ENCODE data around the gene FAM149A. TPM values are rescaled to one million over a fixed set of nuclear protein-coding genes. Genes with fewer than 3 reads are reported as not detected.

Gene FAM149A
- total RNA-seq, 1 donor from 2014 or later: 13.6 TPM

GRCh38 chr4:186217733-186218293 lies 113.3 kb downstream of the FAM149A start:
- Mint-ChIP-seq H3K4me1 (peaks cover 17% of the 10 kb centered on the region), H3K27ac (no peak overlapping the region), H3K36me3 (no peaks in the 10 kb centered on the region), H3K9me3 (peaks cover 18% of the 10 kb centered on the region), H3K27me3 (ENCODE audit: low read depth) (peaks cover 22% of the 10 kb centered on the region), H3K4me3 (no peak overlapping the region)
- DNase-seq (ENCODE audit: low spot score in 2 of 2, unreplicated experiment in 2 of 2): no peak
- TF ChIP-seq CTCF (IDR thresholded peaks at IDR 0.05; ENCODE audit: unreplicated experiment): no peak

DNA sequence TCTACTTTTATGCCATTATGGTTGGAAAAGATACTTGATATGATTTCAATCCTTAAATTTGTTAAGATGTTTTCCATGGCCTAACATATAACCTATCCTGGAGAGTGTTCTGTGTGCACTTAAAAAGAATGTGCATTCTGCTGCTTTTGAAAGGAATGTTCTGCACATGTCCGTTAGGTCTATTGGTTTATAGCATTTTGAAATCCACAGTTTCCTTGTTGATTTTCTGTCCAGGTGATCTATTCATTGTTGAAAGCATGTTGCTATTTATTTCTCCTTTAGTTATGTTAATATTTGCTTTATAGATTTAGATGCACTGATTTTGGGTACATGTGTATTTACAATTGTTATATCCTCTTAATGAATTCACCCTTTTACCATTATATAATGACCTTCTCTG lies 117.1 kb downstream of the FAM149A start:
- H3K27me3 Mint-ChIP-seq (ENCODE audit: low read depth): peaks cover 8% of the 10 kb centered on the region
- peaks cover 44% of the 10 kb centered on the region for H3K9me3 Mint-ChIP-seq
- no peak for TF ChIP-seq CTCF (IDR thresholded peaks at IDR 0.05; ENCODE audit: unreplicated experiment)
- no peak for DNase-seq (ENCODE audit: low spot score in 2 of 2, unreplicated experiment in 2 of 2)
- H3K27ac Mint-ChIP-seq: no peak overlapping the region
- peaks cover 18% of the 10 kb centered on the region for H3K36me3 Mint-ChIP-seq
- no peak overlapping the region for H3K4me3 Mint-ChIP-seq
- peaks cover 8% of the 10 kb centered on the region for H3K4me1 Mint-ChIP-seq

Other genes with a start within 250 kb of the FAM149A start
- gene TLR3, start 35.5 kb upstream of the FAM149A start, total RNA-seq: 9.1 to 9.3 TPM (median 9.2 TPM) in 3 replicates
- 4.0 to 4.7 TPM (median 4.5 TPM) in 3 replicates for gene CYP4V2, start 86.9 kb downstream of the FAM149A start, total RNA-seq
- not detected in 3 replicates for gene KLKB1, start 122.8 kb downstream of the FAM149A start, total RNA-seq
- gene F11, start 161.5 kb downstream of the FAM149A start, total RNA-seq: 0.11 TPM in 1 of 3 replicates, not detected in the others